Activated CD4-positive, alpha-beta T cell treated with anti-CD3 and anti-CD28 coated beads, Interleukin-2, Interleukin-6, amounts not matched to agents 100 ng/mL and 50 ng/mL, durations not matched to agents 16 hours and 8 hours (primary cell): Measurements from ENCODE around the gene OSBPL1A.
"Not testable (repeated sequence)": the region's sequence is repeated elsewhere in the genome, so short reads cannot be mapped to it uniquely, and the experiment has no call there.

ENCODE experiments used
- DNase-seq: peaks from one replicate; pipeline ENCODE4 v3.0.0-alpha.2; 2020

OSBPL1A gene

DNA sequence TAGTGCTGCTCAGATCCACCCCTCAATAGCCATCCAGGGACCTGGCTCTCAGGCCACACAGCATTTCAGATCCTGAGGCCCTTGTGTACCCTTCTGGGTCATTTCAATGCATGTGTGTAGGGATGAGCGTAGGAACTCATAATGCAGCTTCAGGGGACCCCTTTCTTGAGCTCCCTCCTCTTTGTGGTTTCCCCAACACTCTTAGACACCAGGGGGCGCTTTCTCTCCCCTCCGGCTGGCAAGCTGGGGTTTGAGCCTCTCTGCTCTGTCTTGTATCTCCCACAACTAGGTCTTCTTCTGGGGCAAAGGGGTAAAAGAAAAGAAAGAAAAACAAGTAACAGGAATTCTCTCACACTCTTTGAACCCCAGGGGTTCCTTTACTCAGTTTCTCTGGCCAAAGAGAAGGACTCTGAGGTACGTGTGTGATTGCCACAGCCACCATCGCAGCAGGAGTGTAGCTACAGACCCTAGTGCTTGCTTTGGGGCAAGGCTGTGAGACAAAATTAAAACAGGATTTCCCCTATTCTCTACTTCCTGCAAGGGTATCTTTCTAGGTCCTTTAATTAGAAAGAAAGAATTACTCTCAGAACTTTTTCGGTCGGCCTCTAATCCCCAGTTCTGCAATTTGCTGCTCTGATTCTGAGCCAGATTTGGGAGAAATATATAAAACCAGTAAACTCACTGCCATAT lies 220.8 kb downstream of the OSBPL1A start:
- DNase-seq, result peak; percentile 68

DNA sequence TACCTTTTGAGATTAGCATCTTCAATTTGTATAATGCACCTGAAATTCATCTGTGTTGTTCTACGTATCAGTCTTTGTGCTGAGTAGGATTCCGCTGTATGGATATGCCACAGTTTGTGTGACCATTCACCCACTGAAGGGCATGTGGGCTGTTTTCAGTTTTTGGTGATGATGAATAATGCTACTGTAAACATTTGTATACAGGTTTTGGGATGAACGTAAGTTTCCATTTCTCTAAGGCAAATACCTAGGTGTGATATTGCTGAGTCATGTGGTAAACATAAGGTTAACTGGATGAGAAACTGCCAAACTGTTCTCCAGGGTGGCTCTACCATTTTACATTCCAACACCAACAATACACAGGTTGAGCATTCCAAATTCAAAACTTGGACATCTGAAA lies 223.6 kb downstream of the OSBPL1A start:
- DNase-seq, result peak; percentile 78

DNA sequence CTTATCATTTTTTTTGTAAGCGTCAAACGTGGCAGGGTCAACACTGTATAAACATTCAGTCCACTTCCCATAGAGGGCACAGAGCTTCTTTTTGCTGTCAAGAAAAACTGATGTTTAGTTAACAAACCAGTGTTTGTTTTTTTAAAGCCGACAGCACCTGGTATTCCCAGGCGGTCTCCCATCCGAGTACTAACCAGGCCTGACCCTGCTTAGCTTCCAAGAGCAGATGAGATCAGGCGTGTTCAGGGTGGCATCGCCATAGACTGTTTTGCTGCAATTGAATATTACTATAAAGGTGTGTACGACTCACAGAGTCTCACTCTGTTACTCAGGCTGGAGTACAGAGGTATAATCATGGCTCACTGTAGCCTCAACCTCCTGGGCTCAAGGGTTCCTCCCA lies 227.3 kb downstream of the OSBPL1A start:
- peak; percentile 24 for DNase-seq

DNA sequence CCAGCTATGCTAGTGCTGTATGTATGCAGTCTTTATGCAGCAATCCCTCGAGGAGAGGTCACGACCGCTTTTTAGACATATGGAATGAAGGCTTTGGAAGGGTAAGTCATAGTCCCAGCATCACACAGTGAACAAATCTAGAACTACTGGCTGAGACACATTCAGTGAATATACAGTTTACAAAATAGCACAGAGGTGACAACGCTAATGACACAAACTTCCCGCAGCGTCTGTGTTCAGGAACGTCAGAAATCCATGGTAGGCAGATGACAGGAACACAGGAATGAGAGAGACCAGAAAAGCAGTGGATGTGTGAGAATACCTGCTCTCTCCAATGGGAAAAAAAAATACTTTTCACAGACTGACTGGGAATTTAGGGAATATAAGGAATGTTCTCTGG lies 229.1 kb downstream of the OSBPL1A start:
- no peak for DNase-seq

DNA sequence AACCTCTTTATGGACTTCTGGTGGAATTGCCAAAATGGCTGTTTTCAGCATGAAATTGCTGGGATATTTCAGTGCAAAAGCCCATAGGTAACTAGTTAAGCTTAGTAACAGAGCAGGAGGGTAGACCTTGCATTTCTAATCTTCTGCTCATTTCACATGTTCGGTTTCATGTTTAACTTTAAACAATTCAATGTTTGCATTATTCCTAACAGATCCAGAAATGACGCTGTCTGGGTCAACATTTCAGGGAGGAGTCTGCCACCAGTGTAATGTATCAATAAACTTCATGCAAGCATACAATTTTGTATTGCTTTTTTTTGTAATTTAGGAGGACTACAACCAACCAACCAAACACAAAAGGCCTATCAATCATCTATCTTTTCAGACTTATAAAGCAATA lies 236.3 kb downstream of the OSBPL1A start:
- no peak for DNase-seq

DNA sequence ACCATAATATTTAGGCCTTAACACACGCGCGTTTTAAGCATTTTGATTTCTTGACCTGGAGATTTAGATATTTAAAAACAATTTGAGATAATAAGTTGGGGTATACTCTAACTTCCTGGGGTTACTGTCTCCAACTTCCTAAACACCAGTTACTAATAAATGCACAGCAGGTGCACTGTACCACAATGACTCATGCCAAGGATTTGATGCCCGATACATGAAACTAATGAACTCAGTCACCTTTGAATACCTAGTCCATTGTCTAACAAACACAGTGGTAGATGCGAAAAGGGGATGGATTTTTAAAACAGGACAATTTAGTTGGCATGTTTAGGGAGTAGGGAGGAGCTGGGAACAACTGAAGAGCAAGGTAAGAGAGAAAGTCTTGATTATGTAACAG lies 237.5 kb downstream of the OSBPL1A start:
- no peak for DNase-seq

DNA sequence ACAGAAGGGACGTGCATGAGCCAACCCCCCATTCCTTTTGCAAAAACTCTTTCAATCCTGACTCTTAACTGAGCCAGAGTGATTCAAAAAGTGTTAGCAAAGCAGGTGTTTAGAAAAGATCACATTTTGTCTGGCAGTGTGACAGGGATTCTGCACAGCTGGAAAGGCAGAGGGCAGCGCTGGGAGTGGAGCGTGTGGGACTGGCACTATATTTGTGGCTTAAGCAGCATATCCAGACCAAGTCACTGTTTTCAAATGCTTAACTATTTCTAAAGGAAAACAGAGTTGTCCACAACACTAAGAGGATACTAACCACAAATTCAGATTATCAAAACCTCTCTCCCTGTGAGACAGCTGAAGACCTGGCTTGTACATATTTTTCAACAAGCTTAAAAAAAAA lies 239.8 kb downstream of the OSBPL1A start:
- no peak for DNase-seq

DNA sequence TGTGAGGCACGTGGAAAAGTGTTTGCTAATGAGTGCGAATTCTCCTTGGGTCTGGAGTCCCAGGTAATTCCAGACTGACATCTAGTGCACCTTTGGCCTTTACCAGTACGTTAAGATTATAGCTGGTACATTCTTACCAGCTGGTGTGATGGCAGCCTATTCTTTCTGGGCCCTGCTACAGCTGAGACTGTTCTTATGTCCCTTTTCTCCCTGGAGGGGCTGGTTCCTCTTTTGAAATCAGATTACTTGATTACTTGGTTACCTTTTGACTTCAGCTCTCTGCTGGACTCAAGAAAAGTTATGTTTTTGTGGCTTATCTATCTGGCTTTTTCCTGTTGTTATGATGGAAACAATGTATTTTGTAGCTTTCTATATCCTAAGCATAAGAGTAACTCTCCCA lies 244.2 kb downstream of the OSBPL1A start:
- DNase-seq, result no peak

DNA sequence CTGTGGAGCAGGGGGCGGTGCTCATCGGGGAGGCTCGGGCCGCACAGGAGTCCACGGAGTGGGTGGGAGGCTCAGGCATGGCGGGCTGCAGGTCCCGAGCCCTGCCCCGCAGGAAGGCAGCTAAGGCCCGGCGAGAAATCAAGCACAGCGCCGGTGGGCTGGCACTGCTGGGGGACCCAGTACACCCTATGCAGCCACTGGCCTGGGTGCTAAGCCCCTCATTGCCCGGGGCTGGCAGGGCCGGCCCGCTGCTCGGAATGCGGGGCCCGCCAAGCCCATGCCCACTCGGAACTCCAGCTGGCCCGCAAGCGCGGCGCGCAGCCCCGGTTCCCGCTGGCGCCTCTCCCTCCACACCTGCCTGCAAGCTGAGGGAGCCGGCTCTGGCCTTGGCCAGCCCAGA lies 248.0 kb downstream of the OSBPL1A start:
- not testable (repeated sequence) for DNase-seq

DNA sequence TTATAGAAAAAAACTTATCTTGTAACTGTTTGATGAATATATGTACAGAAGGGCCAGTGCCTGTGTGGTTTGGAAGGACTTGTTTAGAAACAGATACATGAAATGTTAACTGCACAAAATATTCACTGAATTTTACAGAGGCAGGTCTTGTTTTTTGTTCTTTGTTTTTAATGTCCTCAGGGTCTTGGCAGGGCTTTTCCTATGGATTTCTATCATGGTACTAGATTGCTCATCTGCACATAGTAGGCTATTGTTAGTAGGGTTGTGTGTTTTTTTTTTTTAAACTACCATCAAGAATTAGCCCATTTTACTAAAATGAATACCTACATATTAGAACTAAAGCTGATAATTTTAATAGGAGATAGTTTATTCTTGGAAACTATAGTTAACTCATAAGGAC lies 255.2 kb downstream of the OSBPL1A start:
- DNase-seq, result no peak

DNA sequence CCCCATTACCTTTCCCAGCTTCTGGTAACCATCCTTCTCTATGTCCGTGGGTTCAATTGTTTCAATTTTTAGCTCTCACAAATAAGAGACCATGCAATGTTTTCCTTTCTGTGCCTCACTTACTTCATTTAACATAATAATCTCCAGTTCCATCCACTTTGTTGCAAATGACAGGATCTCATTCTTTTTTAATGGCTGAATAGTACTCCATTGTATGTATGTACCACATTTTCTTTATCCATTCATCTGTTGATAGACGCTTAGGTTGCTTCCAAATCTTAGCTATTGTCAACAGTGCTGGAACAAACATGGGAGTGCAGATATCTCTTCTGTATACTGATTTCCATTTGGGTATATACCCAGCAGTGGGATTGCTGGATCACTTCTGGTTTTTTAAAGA lies 256.9 kb downstream of the OSBPL1A start:
- DNase-seq, result no peak

DNA sequence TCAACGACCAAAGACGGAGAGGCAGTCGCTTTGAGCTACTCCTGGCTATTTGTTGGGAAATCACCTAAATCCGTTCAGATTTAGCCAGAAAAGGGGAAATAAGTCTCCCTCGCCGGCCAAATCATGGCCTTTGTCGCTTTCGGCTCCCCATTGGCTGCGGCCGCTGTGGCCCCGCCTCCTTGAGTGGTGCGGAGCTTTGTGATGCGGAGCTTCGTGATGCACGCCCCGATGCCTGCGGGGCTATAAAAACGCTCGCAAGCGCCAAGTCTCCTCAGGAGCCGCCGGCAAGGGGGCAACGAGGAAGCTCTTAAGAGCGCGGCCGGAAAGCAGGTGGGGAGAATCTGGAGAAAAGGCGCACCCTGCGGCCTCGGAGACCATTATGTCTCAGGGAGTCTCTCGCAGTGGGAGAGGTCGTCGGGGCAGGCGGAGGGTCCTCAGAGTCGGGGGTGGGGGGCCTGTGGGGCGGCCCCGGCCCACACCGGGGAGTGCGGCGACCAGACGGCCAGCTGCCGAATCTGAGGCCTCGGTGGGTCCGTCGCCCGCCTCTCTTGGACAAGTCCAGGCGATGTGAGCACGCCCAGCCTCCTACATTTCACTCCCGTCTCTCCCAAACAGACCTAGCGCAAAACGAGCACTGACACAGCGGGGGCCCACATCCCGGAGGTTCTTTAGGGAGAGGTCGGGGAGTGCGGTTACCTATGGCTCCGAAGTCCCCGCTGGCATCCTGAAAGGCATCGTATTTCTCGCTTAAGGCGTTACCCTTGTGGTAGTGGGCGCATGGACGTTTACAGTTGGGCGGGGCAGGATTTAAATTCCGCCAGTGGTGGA lies 258.6 kb downstream of the OSBPL1A start, which contains the start of gene CABYR:
Gene CABYR (plus strand): TSS at position 274 of the 828 bp plus-strand sequence. CDS start 4,053 bp downstream, outside the sequence.
- peak; percentile 65 for DNase-seq

DNA sequence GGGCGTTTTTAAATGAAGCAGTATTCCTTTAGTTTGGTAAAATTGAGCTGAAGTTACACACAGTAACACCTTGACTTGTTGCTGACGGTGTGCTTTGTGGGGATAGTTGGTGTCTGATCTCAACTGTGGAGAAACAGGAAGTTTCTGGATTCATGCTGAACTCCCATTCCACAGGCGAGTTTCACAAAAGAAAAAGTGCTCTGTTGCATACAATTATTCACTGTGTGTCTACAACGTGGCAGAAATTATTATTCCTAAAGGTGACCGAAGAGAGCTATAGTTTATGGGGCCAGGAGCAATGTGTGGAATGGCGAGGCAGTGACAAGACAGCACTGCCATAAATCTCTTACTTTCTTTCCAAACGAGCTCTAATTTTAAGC lies 259.2 kb downstream of the OSBPL1A start:
- no peak for DNase-seq

DNA sequence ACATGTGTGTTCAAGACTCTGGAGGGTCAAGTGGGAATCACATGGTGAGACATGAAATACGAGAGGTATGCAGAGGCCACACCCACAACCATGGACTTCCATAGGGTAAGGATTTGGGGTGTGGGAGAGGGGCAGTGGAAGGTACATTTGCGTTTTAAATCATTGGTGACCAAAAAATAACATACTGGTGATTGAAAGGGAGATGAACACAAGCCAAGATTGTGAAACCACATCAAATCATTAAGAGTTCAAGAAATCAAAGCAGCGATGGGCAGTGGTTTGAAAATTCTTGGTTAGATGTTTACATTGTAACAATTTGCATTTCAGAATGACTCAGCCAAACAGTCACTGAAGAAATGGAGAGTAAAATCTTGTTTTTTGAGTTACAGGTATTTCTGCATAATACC lies 260.7 kb downstream of the OSBPL1A start:
- DNase-seq, result peak; percentile 59

DNA sequence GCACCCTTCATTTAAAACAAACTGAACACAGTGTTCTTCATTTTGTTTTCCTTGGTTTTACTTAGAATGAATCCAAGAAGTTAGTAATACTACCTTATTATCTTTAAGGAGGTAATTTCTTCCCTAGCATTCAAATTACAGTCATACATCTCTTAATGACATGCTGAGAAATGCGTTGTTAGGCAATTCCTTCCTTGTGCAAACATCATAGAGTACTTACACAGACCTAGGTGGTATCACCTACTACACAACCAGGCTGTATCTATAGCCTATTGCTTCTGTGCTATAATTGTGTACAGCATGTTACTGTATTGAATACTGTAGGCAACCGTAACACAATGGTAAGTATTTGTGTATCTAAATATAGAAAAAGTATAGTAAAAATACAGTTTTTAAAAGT lies 267.1 kb downstream of the OSBPL1A start:
- no peak for DNase-seq

DNA sequence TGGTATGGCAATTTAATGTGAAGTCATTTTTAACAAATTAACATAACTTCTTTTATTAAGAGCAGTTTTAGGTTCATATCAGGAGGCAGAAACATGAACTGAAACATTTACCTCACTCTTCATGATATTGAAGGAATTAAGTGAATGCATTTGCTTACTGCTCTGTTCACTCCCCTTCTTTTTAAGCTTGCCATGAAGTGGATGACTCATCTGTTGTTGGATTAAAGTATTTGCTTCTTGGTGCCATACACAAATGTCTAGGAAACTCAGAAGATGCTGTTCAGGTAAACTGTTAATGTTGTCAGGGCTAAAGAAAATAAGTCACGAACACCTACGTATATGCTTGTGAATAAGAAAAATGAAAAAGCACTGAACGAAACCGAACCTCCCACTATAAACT lies 268.9 kb downstream of the OSBPL1A start:
- DNase-seq, result no peak

DNA sequence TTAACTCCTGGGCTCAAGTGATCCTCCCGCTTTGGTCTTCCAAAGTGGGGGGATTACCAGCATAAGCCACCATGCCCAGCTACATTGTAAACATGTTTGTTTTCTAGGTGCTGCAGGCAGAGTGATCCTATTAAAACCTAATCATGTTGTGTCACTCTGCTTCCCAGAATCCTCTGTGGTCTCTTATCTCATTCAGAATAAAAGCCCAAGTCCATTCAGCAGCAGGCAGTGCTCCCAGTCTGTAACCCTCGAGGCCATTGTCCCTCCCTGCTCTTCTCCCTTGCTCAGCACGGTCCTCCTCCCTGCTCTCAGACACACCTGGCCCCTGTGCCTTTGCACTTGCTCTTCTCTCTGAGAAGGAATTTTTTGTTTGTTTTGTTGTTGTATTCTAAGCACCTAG lies 269.9 kb downstream of the OSBPL1A start:
- DNase-seq, result no peak

DNA sequence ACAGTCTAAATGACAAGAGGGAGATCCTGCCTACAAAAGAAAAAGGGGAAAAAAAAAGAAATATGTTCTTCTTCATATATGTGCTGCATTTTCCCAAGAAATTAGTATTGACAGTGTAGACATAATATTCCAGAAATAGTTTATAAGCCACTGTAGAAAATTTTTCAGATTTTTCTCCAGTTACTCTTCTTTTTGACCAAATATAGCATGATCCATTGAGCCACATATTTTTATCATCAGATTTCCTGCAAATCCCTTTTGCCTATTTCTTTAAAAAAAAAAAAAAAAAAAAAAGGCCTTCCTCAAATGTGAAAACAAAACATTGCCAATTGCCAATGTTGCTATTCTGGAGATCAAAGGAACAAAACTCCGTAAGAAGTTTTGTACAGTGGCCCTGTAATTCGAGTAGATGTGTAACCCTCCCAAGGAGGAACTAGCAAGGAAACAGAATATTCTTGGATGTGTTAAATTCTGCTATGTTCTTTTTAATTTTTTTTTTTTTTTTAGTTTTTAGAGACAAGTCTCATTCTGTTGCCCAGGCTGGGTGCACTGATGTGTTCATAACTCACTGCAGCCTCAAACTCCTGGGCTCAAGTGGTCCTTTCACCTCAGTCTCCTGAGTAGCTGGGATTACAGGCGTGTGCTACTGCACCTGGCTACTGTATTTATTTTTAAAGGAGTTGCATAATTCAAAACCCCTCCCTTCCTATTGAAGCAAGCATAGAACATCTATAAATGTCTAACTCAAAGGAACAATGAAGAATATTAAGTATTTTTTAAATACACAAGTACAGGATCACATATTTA lies 271.3 kb downstream of the OSBPL1A start:
- DNase-seq, result no peak

DNA sequence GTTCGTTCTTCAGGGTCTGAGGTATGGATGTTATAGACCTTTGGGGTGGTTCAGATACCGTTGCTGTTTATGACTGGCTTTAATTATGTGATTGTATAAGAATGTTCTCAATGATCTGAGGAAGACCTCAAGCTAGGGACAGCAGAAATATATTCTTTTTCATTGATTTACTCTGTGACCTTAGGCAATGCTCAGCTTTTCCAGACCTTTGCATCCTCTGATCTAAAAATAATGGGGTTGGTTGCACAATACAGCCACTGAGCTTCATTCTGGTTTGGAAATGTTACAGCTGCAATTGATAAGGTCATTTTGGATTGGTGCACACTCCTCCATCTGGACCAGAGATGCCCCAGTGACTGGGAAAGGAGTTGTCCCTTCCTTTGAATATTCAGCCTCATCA lies 276.0 kb downstream of the OSBPL1A start:
- DNase-seq, result no peak

DNA sequence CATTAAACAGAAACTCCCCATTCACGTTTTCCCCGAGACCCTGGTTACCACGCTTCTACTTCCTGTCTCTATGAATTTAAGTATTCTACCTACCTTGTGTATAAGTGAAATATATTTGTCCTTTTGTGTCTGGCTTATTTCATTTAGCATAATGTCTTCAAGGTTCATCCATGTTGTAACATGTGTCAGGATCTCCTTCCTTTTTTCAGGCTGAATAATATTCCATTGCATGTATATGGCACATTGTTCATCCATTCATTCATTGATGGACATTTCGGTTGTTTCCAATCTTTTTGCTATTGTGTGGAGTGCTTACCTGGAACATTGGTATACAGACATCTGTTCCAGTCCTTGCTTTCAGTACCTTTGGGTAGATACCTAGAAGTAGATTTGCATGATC lies 276.9 kb downstream of the OSBPL1A start:
- DNase-seq, result no peak

DNA sequence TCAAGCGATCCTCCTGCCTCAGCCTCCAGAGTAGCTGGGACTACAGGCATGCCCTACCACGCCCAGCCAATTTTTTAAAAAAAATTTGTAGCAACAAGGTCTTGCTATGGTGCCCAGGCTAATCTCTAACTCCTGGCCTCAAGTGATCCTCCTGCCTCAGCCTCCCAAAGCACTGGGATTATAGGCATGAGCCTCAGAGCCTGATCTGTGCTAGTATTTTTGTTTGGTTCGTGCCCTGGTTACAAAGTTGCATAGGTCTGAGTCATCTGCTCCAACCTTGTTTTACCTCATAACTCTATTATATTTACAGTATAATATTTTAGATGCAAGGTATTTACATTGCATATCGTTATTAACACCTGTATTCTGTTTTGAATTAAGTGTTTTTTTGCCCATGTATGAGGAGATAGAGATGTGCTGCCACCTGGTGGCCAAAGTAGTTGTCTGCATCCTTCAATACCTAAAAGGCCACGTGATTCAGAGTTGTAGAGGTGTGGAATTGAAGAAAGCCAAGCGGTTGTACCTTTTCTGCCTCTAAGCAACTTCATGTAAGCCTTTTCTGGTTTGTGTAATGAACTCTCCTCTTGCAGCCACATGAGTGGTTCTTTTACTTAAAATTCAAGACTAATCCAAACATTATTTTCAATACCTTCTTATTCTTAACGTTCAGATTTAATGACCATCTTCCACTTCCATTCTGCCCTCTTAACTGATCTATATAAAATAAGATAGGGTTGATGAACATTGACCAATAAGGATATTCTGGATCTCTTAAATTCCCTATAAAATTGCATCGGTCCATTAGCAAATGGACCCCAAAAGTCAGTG lies 278.7 kb downstream of the OSBPL1A start:
- DNase-seq, result peak; percentile 83

DNA sequence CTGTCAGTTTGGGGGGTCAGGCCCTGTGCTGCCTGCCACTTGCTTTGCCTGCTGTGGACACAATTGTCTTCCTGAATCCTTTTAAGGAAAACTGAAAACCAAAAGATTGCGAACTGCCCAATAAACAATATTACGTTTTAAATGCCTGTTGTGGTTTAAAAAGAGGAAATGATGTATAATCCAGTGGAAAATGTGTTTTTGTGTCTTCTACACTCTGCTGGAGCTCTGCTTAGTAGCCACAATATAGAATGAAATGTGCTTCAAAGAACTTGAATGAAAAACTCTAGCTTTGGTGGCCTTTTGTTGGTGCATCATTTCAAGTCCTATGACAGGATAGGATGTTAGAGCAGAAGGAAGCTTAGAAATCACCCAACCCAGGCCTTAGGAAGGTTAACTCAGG lies 282.0 kb downstream of the OSBPL1A start:
- no peak for DNase-seq
